H9 (cell line): ENCODE data around the gene YEATS2. TPM values are rescaled to one million over a fixed set of nuclear protein-coding genes. Genes with fewer than 3 reads are reported as not detected.

Experiments
- DNase-seq: peaks from one replicate; pipeline ENCODE4 v3.0.0-alpha.2; 2017
- H2AFZ ChIP-seq: one replicate; pipeline ENCODE4 v1.6.1; 2013; ENCODE audit warnings: mild to moderate bottlenecking, low read length, control low read depth, moderate library complexity
- H2AK5ac ChIP-seq: 2 replicates; pipeline ENCODE4 v1.6.1; 2013; ENCODE audit warnings: low read length, control low read depth, mixed read lengths; ENCODE audit not compliant: insufficient read length
- H2BK120ac ChIP-seq: one replicate; pipeline ENCODE4 v1.6.1; 2013; ENCODE audit warnings: low read depth, mild to moderate bottlenecking, low read length, control low read depth, inconsistent platforms; ENCODE audit not compliant: poor library complexity, severe bottlenecking
- H2BK12ac ChIP-seq: 2 replicates; pipeline ENCODE4 v1.6.1; 2013; ENCODE audit warnings: low read length, control low read depth, mixed read lengths, low read depth; ENCODE audit not compliant: insufficient read length
- H2BK15ac ChIP-seq: 2 replicates; pipeline ENCODE4 v1.6.1; 2013; ENCODE audit warnings: low read depth, low read length, control low read depth
- H2BK20ac ChIP-seq: one replicate; pipeline ENCODE4 v1.6.1; 2013; ENCODE audit warnings: low read depth, mild to moderate bottlenecking, low read length, control low read depth, inconsistent platforms; ENCODE audit not compliant: poor library complexity, severe bottlenecking
- H2BK5ac ChIP-seq: 2 replicates; pipeline ENCODE4 v1.6.1; 2013; ENCODE audit warnings: low read length, control low read depth, mixed read lengths; ENCODE audit not compliant: insufficient read length
- H3K14ac ChIP-seq: 2 replicates; pipeline ENCODE4 v1.6.1; 2013; ENCODE audit warnings: low read length, control low read depth; ENCODE audit not compliant: insufficient read depth
- H3K18ac ChIP-seq: 2 replicates; pipeline ENCODE4 v1.6.1; 2013; ENCODE audit warnings: low read depth, mild to moderate bottlenecking, mixed read lengths, low read length, control low read depth; ENCODE audit not compliant: insufficient read length
- H3K23ac ChIP-seq: 2 replicates; pipeline ENCODE4 v1.6.1; 2013; ENCODE audit warnings: low read length, control low read depth, mixed read lengths, low read depth; ENCODE audit not compliant: insufficient read length
- H3K23me2 ChIP-seq: 2 replicates; pipeline ENCODE4 v1.6.1; 2013; ENCODE audit warnings: low read depth, mild to moderate bottlenecking, mixed read lengths, low read length, control low read depth; ENCODE audit not compliant: insufficient read length, poor library complexity, severe bottlenecking
- H3K27ac ChIP-seq: 2 replicates; pipeline ENCODE4 v1.5.1; 2013; ENCODE audit warnings: low read length, control low read depth, mixed read lengths, low read depth; ENCODE audit not compliant: insufficient read length
- H3K27me3 ChIP-seq: 2 replicates; pipeline ENCODE4 v1.6.1; 2013; ENCODE audit warnings: low read length, control low read depth, inconsistent platforms; ENCODE audit not compliant: insufficient read depth
- H3K4ac ChIP-seq: 2 replicates; pipeline ENCODE4 v1.6.1; 2013; ENCODE audit warnings: low read depth, mild to moderate bottlenecking, control low read depth, inconsistent platforms, low read length, moderate library complexity
- H3K4me1 ChIP-seq: 2 replicates; pipeline ENCODE4 v1.6.1; 2013; ENCODE audit warnings: low read length, control low read depth, inconsistent platforms; ENCODE audit not compliant: insufficient read depth
- H3K4me2 ChIP-seq: 2 replicates; pipeline ENCODE4 v1.6.1; 2013; ENCODE audit warnings: low read length, control low read depth, mixed read lengths; ENCODE audit not compliant: insufficient read length, insufficient read depth
- H3K56ac ChIP-seq: 2 replicates; pipeline ENCODE4 v1.6.1; 2013; ENCODE audit warnings: low read depth, mild to moderate bottlenecking, mixed read lengths, low read length, control low read depth; ENCODE audit not compliant: insufficient read length
- H3K79me1 ChIP-seq: 2 replicates; pipeline ENCODE4 v1.6.1; 2013; ENCODE audit warnings: low read depth, mild to moderate bottlenecking, moderate library complexity, low read length, control low read depth, inconsistent platforms; ENCODE audit not compliant: insufficient read depth, poor library complexity, severe bottlenecking
- H3K79me2 ChIP-seq: 2 replicates; pipeline ENCODE4 v1.6.1; 2013; ENCODE audit warnings: low read length, control low read depth, inconsistent platforms; ENCODE audit not compliant: insufficient read depth
- H3K9ac ChIP-seq: 2 replicates; pipeline ENCODE4 v1.6.1; 2013; ENCODE audit warnings: low read length, control low read depth, mixed read lengths; ENCODE audit not compliant: insufficient read length; ENCODE audit errors: extremely low read depth
- H3K9me3 ChIP-seq: one replicate; pipeline ENCODE4 v1.6.1; 2013; ENCODE audit warnings: low read depth, low read length, inconsistent platforms; ENCODE audit not compliant: control insufficient read depth
- H3T11ph ChIP-seq: one replicate; pipeline ENCODE4 v1.6.1; 2013; ENCODE audit warnings: mild to moderate bottlenecking, low read length, control low read depth, inconsistent platforms
- H4K20me1 ChIP-seq: one replicate; pipeline ENCODE4 v1.6.1; 2013; ENCODE audit not compliant: control insufficient read depth, insufficient read length, insufficient read depth
- H4K5ac ChIP-seq: 2 replicates; pipeline ENCODE4 v1.6.1; 2013; ENCODE audit warnings: low read depth, mild to moderate bottlenecking, mixed read lengths, low read length, control low read depth; ENCODE audit not compliant: insufficient read length
- H4K8ac ChIP-seq: replicated peaks from 2 replicates; pipeline ENCODE4 v1.6.1; 2013; ENCODE audit warnings: low read length, control low read depth, mixed read lengths, low read depth; ENCODE audit not compliant: insufficient read length
- H4K91ac ChIP-seq: 2 replicates; pipeline ENCODE4 v1.6.1; 2013; ENCODE audit warnings: low read depth, mild to moderate bottlenecking, moderate library complexity, mixed read lengths, low read length, control low read depth; ENCODE audit not compliant: insufficient read length
- H3K27ac Mint-ChIP-seq, 3 experiments: 2 replicates in 2 of 3; 3 replicates in 1 of 3; pipeline ENCODE4 v1.8.0; 2020 to 2021; ENCODE audit warnings: mixed read lengths in 3 of 3, mild to moderate bottlenecking in 1 of 3, moderate library complexity in 1 of 3
- H3K27me3 Mint-ChIP-seq: 2 replicates; pipeline ENCODE4 v1.8.0; 2021; ENCODE audit warnings: low read depth, mild to moderate bottlenecking, moderate library complexity, mixed read lengths
- H3K36me3 Mint-ChIP-seq, 3 experiments: 2 replicates in 2 of 3; 3 replicates in 1 of 3; pipeline ENCODE4 v1.8.0; 2020 to 2021; ENCODE audit warnings: low read depth in 3 of 3, mixed read lengths in 3 of 3; ENCODE audit not compliant: insufficient read depth in 1 of 3
- H3K4me1 Mint-ChIP-seq, 2 experiments: 2 replicates each; pipeline ENCODE4 v1.8.0; 2020; ENCODE audit warnings: mixed read lengths in 2 of 2
- H3K4me3 Mint-ChIP-seq, 2 experiments: 2 replicates in 1 of 2; 3 replicates in 1 of 2; pipeline ENCODE4 v1.8.0; 2020 to 2021; ENCODE audit warnings: mild to moderate bottlenecking in 2 of 2, mixed read lengths in 2 of 2, moderate library complexity in 1 of 2
- H3K9me3 Mint-ChIP-seq, 2 experiments: 2 replicates in 1 of 2; 3 replicates in 1 of 2; pipeline ENCODE4 v1.8.0; 2020; ENCODE audit warnings: mild to moderate bottlenecking in 2 of 2, mixed read lengths in 2 of 2, moderate library complexity in 1 of 2
- WGBS: extraction: QIAGEN DNeasy Blood & Tissue Kit; methylation state at CpG from one replicate; pipeline ENCODE4 v1.1.7; 2013; ENCODE audit warnings: missing lambda C conversion rate, low lambda C conversion rate, mixed read lengths; ENCODE audit not compliant: insufficient read length; ENCODE audit errors: extremely low coverage; 5-methylcytosine and 5-hydroxymethylcytosine counted together
- total RNA-seq: library from RNA; stranded (reverse); gene quantifications from 2 replicates; pipeline ENCODE4 v1.2.1, GENCODE V29; 2021
- TF ChIP-seq, protein P1 (sequence below): fragments of 200-600 bp; sonication (generic); conservative IDR thresholded peaks from 3 replicates; pipeline ENCODE4 v1.8.0; 2021; ENCODE audit warnings: antibody characterized with exemption, mild to moderate bottlenecking

The YEATS2 gene
- total RNA-seq, 1 experiment from 2014 or later: 40.3 TPM

DNA sequence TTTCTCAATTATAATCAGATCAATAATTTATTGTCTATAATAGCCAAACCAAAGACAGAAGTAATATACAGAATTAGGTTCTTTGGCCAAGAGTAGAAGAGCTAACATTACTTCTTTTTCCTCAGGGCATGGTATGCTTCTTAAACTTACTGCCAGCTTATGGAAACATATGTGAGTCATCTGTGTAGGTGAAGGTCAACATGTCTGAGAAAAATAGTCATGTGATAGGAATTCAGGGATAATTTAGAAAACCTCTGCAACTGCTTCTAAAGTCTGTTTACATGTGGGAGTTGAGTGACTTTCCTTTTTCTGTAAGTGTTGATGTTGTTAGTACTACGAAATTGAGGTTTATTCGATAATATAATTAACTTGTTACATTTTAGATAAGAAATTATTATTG is 147.0 kb downstream of the YEATS2 start:
- no peak overlapping the region for H3K4ac ChIP-seq
- H3K9me3 ChIP-seq: no peaks in the 10 kb centered on the region
- DNase-seq: no peak
- Mint-ChIP-seq H3K27ac (no peak overlapping the region), H3K27me3 (no peaks in the 10 kb centered on the region), H3K36me3 (peaks cover 19 to 74% (median 73%) of the 10 kb centered on the region in 3 experiments; a peak in 6 of 7 replicates), H3K4me1 (no peaks in the 10 kb centered on the region; a peak in 2 of 4 replicates), H3K4me3 (no peak overlapping the region), H3K9me3 (no peaks in the 10 kb centered on the region)
- H3K14ac ChIP-seq: no peak overlapping the region
- H4K5ac ChIP-seq: no peak overlapping the region
- H3K23me2 ChIP-seq: no peaks in the 10 kb centered on the region
- H2AK5ac ChIP-seq: no peak overlapping the region
- TF ChIP-seq, protein P1, sequence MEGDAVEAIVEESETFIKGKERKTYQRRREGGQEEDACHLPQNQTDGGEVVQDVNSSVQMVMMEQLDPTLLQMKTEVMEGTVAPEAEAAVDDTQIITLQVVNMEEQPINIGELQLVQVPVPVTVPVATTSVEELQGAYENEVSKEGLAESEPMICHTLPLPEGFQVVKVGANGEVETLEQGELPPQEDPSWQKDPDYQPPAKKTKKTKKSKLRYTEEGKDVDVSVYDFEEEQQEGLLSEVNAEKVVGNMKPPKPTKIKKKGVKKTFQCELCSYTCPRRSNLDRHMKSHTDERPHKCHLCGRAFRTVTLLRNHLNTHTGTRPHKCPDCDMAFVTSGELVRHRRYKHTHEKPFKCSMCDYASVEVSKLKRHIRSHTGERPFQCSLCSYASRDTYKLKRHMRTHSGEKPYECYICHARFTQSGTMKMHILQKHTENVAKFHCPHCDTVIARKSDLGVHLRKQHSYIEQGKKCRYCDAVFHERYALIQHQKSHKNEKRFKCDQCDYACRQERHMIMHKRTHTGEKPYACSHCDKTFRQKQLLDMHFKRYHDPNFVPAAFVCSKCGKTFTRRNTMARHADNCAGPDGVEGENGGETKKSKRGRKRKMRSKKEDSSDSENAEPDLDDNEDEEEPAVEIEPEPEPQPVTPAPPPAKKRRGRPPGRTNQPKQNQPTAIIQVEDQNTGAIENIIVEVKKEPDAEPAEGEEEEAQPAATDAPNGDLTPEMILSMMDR: no peak
- H3T11ph ChIP-seq: no peak overlapping the region
- H2BK20ac ChIP-seq: no peak overlapping the region
- H4K20me1 ChIP-seq: no peaks in the 10 kb centered on the region
- no peak overlapping the region for H2BK15ac ChIP-seq
- H3K27me3 ChIP-seq: no peaks in the 10 kb centered on the region
- H3K27ac ChIP-seq: no peak overlapping the region
- no peak overlapping the region for H2BK12ac ChIP-seq
- WGBS: no CpG with 5 or more reads among the region's 2 CpGs
- H3K4me2 ChIP-seq: no peak overlapping the region
- no peak overlapping the region for H2BK120ac ChIP-seq
- H4K8ac ChIP-seq: no peak overlapping the region
- H3K79me1 ChIP-seq: no peaks in the 10 kb centered on the region
- H3K9ac ChIP-seq: no peak overlapping the region
- H3K56ac ChIP-seq: no peak overlapping the region
- H3K4me1 ChIP-seq: no peaks in the 10 kb centered on the region
- no peak overlapping the region for H3K23ac ChIP-seq
- no peak overlapping the region for H2AFZ ChIP-seq
- no peak overlapping the region for H4K91ac ChIP-seq
- H2BK5ac ChIP-seq: no peak overlapping the region
- no peak overlapping the region for H3K18ac ChIP-seq
- no peaks in the 10 kb centered on the region for H3K79me2 ChIP-seq
